Suprapubic skin (tissue), 4 donors: ENCODE measurements around the gene CALCOCO1.

Experiments used
- CTCF ChIP-seq, 2 donors: fragments of 200-600 bp in 1 of 2; fragments of 450-650 bp in 1 of 2; sonication (generic) in 1 of 2; IDR thresholded peaks; one replicate each; pipeline ENCODE4 v1.5.1; 2016 to 2019; ENCODE audit warnings: antibody characterized with exemption in 2 of 2, mild to moderate bottlenecking in 1 of 2, moderate library complexity in 1 of 2
- EP300 ChIP-seq: sonication (generic); formaldehyde crosslinking; IDR thresholded peaks from one replicate; pipeline ENCODE4 v1.6.1; 2017; ENCODE audit warnings: antibody characterized with exemption
- POLR2AphosphoS5 ChIP-seq, 3 donors: sonication (generic); formaldehyde crosslinking; IDR thresholded peaks; one replicate each; pipeline ENCODE4 v1.6.1; 2017; ENCODE audit warnings: antibody characterized with exemption in 3 of 3

- TF ChIP-seq CTCF (IDR thresholded peaks at IDR 0.05) (no peak), POLR2AphosphoS5 (IDR thresholded peaks at IDR 0.05) (no peak), EP300 (no peak)
These were observed 22.9 kb upstream of the CALCOCO1 start for GRCh38 chr12:53749986-53750811.
